NCI-H128 (cell line): ENCODE data around the gene CTIF.

Experiments
- DNase-seq: peaks from one replicate; lab custom pipeline; 2025; ENCODE audit not compliant: unreplicated experiment; lab: John Stamatoyannopoulos, UW

CTIF gene

DNA sequence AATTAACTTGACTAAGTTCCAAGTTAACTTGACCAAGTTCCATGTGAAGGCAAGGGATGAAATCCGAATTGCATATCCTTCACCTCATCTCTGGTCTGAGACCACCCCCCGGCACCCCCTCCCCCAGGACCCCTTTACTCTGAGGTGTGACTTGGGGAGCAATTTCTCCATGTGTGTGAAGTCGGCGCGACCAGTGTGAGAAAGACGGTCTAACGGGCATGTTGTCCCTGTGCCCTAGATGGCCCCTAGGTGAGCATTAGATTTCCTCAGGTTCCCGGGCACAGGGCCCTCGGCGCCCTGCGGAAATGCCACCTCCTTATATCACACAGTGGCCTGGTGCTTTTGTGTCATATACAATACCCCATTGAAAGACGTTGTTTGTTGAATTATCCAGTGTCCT lies 137.1 kb downstream of the CTIF start:
- DNase-seq, result no peak

GRCh38 chr18:48676346-48676745 lies 137.5 kb downstream of the CTIF start:
- DNase-seq, result no peak

- peak; percentile 63 for DNase-seq
Observed at GRCh38 chr18:48676756-48677368, 138.0 kb downstream of the CTIF start.

DNA sequence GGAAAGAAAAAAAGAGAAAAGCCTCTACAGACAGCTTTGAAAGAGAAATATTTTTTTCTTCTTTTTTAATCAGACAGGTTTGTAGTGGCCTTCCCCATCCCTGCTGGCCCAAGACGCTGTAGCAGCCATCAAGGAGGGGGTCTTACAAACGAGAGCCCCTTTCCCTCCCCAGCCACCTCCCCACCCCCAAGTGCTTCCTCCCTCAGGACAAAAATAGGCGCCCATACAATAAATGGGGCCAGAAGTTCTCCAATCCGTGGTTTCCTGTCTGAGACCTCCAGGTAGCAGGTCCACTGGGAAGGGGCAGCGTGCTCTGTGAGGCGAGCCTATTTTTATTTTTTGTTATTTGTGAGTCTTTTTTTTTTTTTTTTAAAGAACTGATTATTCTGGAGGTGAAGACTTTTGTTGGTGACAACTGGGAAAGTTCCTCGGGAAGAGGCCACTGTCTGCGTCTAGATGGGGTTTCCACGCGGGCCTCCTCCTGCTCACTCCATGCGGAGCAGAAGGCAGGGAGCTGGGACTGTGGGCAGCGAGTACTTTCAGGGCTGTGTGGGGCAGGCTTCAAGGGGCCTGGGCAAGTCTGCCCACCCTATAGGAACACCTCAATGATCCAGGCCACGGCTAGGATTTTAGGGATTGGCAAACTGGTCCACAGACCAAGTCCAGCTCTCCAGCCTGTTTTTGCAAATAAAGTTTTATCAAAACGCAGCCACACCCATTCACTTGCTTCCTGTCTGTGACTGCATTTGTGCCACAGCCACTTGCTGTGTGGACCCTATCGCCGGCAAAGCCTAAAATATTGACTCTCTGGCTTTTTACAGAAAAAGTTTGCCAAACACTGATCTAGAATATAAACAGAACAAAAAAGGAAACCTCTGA lies 139.6 kb downstream of the CTIF start:
- DNase-seq, result no peak

DNA sequence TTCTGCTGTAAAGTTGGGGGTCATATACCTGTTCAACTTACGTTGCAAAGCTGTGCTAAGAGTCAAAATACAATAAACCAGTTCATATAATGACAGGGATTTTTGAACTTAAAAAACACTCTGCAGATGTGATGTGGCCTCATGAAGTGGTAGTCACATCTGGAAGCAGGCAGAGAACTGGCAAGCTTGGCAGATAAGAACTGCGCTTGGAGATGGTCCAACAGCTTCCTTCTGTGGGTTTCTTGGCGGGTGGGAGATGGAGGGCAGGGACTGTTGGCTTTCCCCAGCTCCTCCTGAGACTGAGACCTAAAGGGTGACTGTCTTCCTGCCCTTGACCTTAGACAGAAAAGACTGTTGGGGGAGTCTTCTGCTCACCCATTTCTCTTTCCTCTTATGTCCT lies 140.4 kb downstream of the CTIF start:
- no peak for DNase-seq

DNA sequence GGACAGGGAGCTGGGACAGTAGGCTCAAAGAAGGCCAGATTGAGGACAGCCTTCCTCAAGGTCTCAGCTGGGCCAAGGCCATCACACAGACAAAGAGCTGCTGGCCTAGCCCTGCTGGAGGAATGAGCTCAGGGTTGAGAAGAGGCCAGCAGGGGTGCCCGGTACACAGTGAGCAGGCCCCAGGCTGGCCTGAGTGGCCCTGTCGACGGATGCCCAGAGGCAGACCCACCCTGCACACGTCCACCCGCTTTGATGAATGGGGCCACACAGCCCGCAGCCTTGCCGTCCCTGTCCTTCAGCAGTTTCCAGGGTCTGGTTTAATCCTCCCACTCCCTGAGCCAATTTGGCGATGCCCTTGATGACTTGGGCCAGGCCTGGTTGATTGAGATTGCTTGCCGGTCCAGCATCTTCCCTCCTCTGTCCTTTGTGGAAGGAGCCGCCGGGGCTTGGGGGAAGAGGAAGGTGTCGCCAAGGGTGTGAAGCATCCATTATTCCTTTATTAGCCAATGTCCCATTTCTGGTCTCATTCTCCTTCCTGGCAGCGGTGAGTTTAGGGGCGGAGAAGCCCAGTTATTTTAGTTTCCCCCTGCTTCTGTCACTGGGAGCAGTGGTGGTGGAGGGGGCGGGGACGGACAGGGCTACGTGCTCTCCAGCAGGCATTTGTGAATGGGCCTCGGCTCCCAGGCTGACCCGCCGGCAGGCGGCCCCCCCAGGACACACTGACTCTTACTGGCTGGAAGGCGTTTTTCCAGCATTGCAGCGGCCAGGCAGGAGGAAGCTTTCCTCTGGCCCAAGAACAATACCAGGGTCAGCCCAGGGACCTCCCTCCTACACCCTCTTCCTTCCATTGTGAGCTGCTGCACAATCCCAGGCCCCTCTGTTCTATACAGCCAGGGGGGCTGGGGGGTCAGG lies 141.8 kb downstream of the CTIF start:
- DNase-seq, result no peak

DNA sequence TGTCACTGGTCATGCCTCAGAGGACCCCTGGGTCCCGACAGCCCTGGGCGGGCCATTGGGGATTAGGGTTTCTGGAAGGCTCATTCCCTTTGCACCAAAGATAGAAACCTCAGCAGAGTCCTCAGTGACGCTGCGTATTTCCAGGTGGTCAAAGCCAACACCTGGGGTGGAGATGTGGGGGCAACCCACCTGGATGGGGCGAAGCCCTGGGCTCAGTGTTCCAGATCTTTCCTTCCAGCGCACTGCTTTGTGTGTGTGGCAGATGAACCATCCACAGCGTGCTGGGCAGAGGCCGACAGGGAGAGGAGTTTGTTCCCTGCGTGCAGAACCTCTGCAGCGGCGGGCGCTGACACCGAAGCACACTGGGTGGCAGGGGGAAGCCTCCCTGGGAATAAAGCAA lies 143.9 kb downstream of the CTIF start:
- DNase-seq, result no peak

GRCh38 chr18:48683197-48683596 lies 144.4 kb downstream of the CTIF start:
- DNase-seq, result no peak

DNA sequence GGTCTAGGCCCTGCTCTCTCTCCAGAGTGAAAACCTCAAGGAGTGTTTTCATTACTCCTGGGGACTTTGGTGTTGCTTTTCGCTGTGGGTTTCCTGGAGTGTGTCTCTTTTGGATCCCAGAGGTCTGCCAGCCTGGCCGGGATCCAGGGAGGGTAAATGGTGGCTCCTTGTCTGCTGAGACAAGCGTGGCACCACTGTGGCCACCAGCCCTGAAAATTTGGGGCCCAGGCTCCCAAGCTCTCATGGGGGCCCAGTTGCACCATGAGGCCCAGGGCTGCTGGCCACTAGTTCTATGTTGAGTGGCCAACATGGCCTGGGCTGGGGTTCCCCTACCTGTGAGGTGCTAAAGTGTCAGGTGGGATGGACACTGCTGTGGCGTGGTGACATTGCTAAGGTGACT lies 144.8 kb downstream of the CTIF start:
- DNase-seq, result no peak

GRCh38 chr18:48687346-48688042 lies 148.7 kb downstream of the CTIF start:
- DNase-seq, result no peak

DNA sequence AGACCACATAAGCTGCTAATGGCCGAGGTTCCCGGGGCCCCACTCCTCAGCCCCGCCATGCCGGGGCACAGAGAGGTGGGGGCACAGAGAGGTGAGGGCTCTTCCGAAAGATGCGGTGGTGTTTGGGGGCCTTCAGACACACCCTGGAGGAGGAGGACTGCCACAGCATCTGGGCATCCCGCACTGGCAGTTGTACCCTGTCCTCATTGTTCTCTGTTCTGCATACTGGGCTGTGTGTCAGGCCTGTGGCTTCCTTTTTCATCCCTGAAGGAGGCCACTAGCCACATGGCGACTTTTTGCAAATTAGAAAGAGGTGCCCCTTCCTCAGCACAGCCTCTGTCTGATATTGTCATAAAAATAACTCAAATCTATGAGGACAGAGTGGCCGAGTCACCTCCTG lies 150.1 kb downstream of the CTIF start:
- DNase-seq, result no peak

DNA sequence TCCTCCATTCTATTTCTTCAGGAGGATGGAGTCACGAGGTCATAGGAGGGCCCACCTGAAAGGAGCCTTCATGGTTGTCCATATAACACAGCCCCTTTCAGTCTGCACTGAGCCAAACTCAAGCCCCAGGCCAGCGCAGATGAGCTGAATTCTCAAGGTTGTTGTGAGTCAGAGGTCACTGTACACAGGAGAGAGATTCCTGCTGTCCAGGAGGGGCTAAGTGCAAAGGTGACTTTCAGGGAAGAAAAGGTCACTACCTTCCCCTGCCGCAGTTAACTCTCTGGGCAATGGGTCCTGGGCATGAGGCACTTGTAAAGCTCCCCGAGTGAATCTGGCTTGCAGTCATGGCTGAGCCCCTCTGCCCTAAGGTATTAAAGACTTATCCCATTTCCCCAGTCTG lies 150.7 kb downstream of the CTIF start:
- DNase-seq, result no peak

- DNase-seq, result no peak
Observed at GRCh38 chr18:48690494-48690893, 151.7 kb downstream of the CTIF start.

DNA sequence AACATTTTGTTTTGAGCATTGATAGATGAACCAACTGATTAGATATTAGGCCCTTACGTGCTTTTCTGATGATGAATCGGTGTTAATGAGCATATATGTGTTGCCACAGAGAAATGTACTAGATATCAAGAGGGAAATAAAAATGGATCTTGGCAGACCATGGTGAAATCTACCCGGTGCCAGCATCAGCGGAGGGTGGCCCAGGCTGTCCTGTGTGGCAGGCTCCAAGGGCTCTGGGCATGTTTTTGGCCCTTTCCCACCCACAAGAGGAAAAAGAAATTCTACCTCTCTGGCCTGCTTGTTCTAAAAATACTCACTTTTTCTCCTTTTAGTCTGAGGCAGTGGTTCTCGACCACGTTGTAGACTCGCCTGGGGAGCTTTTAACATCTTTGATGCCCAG lies 154.2 kb downstream of the CTIF start:
- DNase-seq, result no peak

GRCh38 chr18:48693625-48694262 lies 154.9 kb downstream of the CTIF start:
- no peak for DNase-seq

DNA sequence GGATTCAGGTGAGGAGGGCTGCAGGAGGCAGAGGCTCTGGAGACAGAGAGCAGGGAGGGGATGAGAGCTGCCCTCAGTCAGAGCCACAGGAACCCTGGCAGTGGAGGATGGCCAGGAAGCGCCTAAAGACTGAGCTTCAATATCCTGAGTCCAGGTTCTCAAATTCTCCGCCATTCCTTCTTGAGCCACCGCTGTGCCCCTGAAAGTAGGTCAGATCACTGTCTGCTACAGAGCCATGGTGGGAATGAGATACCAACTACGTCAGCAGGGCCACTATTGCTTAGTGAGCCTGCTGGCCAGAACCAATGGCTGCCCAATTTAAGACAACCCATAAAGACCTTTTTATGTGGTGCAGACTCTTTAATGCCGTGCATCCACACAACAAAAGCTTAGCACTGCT lies 155.5 kb downstream of the CTIF start:
- no peak for DNase-seq

- no peak for DNase-seq
Observed at GRCh38 chr18:48695671-48696070, 156.8 kb downstream of the CTIF start.

GRCh38 chr18:48696218-48696617 lies 157.4 kb downstream of the CTIF start:
- DNase-seq, result no peak

GRCh38 chr18:48697441-48697840 lies 158.6 kb downstream of the CTIF start:
- DNase-seq, result no peak

GRCh38 chr18:48698707-48699106 lies 159.9 kb downstream of the CTIF start:
- DNase-seq, result no peak

DNA sequence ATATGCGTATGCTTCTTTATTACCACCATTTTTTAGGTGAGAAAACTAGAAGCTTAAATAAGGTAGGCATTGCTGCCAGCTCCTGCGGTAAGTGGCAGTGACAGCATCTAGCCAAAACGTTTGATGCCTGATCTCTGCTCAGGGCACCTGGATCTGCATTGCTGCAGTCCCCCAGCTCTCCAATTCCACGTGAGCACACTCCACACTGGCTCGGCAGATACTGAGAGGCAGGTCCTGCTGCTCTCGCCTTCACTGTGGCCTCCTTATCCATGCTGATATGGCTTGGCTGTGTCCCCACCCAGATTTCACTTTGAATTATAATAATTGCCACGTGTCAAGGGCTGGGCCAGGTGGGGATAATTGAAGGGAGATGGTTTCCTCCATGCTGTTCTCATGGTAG lies 160.9 kb downstream of the CTIF start:
- no peak for DNase-seq
